Stomach (tissue), 4 donors: ENCODE results near the gene CKB.

Experiments
- CTCF ChIP-seq, 7 experiments: fragments of 450-650 bp in 4 of 7; fragments of 200-600 bp in 3 of 7; sonication (generic) in 3 of 7; IDR thresholded peaks; one replicate each; pipeline ENCODE4 v1.5.1; 2016 to 2019; ENCODE audit warnings: antibody characterized with exemption in 7 of 7, control low read depth in 2 of 7, mild to moderate bottlenecking in 1 of 7
- EP300 ChIP-seq: sonication (generic); formaldehyde crosslinking; IDR thresholded peaks from one replicate; pipeline ENCODE4 v1.6.1; 2017; ENCODE audit warnings: antibody characterized with exemption
- POLR2A ChIP-seq, 4 donors: fragments of 450-650 bp; IDR thresholded peaks; one replicate each; pipeline ENCODE4 v1.6.1; 2016; ENCODE audit warnings: antibody characterized with exemption in 4 of 4, control low read depth in 2 of 4, mild to moderate bottlenecking in 1 of 4, moderate library complexity in 1 of 4
- POLR2AphosphoS5 ChIP-seq, 3 donors: sonication (generic); formaldehyde crosslinking; IDR thresholded peaks; one replicate each; pipeline ENCODE4 v1.6.1; 2016; ENCODE audit warnings: antibody characterized with exemption in 3 of 3

DNA sequence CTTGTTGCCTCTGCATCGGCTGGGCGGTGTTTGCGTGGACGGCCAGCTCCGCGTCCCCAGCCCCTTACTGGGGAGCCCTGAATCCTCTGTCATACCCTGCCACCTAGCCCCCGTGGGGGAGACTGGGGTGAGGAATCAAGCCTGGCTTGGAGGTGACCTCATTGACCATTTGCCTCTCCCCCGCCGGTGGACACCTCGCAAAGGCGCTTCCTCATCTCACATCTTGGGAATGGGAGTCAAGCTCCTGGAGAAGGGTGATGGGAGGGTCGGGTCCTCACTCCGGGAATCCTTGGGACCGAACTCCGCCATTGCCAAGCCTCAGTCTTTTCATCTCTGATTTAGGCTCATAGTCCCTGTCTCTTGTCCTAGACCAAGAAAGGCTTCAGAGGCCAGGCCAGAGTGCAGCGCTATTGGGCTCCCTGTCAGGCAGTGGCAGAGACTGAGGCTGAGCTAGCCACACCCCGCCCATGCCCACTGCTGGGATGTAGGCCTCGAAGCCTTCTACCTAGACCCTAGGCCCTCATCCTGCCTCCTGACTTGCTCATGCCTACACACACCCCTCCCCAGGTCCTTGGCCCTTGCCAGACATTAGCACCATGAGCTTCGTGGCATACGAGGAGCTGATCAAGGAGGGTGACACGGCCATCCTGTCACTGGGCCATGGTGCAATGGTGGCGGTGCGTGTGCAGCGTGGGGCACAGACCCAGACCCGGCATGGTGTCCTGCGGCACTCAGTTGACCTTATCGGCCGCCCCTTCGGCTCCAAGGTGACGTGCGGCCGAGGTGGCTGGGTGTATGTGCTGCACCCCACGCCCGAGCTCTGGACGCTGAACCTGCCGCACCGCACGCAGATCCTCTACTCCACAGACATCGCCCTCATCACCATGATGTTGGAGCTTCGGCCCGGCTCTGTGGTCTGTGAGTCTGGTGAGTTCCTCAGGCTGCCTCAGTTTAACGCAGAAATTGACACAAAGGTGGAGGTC is 7.0 kb upstream of the CKB start:
- TF ChIP-seq CTCF (IDR thresholded peaks at IDR 0.05) (no peak), EP300 (no peak), POLR2A (IDR thresholded peaks at IDR 0.05) (no peak), POLR2AphosphoS5 (IDR thresholded peaks at IDR 0.05) (no peak)
